ENCODE measurements around the gene SCN5A. TPM values are rescaled to one million over a fixed set of nuclear protein-coding genes. Genes with fewer than 3 reads are reported as not detected.
A peak's percentile ranks its signal among the peaks of the same experiment; 100 is the strongest.

The SCN5A gene
- total RNA-seq, 1 donor from 2014 or later, result 3.3 TPM

- FAIRE-seq, result no peak
- H3K36me3 Mint-ChIP-seq (ENCODE audit: low read depth, unreplicated experiment), result peaks cover 7% of the 10 kb centered on the region
- no peaks in the 10 kb centered on the region for H3K9me3 Mint-ChIP-seq (ENCODE audit: unreplicated experiment)
- no peak overlapping the region for H3K27ac Mint-ChIP-seq (ENCODE audit: unreplicated experiment)
- no peak overlapping the region for H3K9ac ChIP-seq (ENCODE audit: low read length)
- H3K4me3 Mint-ChIP-seq (ENCODE audit: unreplicated experiment), result no peak overlapping the region
- no peaks in the 10 kb centered on the region for H3K9me3 ChIP-seq (ENCODE audit: insufficient read depth, low read depth, low read length)
- no peaks in the 10 kb centered on the region for H4K20me1 ChIP-seq (ENCODE audit: insufficient read depth, low read length)
- peaks cover 9% of the 10 kb centered on the region for H3K36me3 ChIP-seq (ENCODE audit: insufficient read depth, low read length)
- H3K27ac ChIP-seq (ENCODE audit: low read depth, low read length), result no peak overlapping the region
- no peaks in the 10 kb centered on the region for H3K27me3 Mint-ChIP-seq (ENCODE audit: low read depth, unreplicated experiment)
- no peak overlapping the region for H2AFZ ChIP-seq (ENCODE audit: low read depth, low read length)
- peaks cover 10% of the 10 kb centered on the region for H3K4me1 Mint-ChIP-seq (ENCODE audit: low read depth, unreplicated experiment)
- DNase-seq (ENCODE audit: low read depth), result no peak
- H3K79me2 ChIP-seq (ENCODE audit: insufficient read depth, low read length), result no peaks in the 10 kb centered on the region
- no peak overlapping the region for H3K4me2 ChIP-seq (ENCODE audit: low read length)
- H3K4me1 ChIP-seq (ENCODE audit: insufficient read depth, low read length), result peaks cover 4% of the 10 kb centered on the region
- no peak for TF ChIP-seq EZH2 (IDR thresholded peaks at IDR 0.05; ENCODE audit: insufficient read depth, low read length)
- TF ChIP-seq, protein P1, sequence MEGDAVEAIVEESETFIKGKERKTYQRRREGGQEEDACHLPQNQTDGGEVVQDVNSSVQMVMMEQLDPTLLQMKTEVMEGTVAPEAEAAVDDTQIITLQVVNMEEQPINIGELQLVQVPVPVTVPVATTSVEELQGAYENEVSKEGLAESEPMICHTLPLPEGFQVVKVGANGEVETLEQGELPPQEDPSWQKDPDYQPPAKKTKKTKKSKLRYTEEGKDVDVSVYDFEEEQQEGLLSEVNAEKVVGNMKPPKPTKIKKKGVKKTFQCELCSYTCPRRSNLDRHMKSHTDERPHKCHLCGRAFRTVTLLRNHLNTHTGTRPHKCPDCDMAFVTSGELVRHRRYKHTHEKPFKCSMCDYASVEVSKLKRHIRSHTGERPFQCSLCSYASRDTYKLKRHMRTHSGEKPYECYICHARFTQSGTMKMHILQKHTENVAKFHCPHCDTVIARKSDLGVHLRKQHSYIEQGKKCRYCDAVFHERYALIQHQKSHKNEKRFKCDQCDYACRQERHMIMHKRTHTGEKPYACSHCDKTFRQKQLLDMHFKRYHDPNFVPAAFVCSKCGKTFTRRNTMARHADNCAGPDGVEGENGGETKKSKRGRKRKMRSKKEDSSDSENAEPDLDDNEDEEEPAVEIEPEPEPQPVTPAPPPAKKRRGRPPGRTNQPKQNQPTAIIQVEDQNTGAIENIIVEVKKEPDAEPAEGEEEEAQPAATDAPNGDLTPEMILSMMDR (IDR thresholded peaks at IDR 0.05; ENCODE audit: insufficient read depth, low read depth, low read length), result no peak
- no peak overlapping the region for H3K4me3 ChIP-seq (ENCODE audit: insufficient read depth, low read depth, low read length)
- no peaks in the 10 kb centered on the region for H3K27me3 ChIP-seq (ENCODE audit: insufficient read depth, low read length)
These were observed 121.0 kb downstream of the SCN5A start for GRCh38 chr3:38528457-38528856.

- FAIRE-seq, result no peak
- peaks cover 13% of the 10 kb centered on the region for H3K36me3 ChIP-seq (ENCODE audit: insufficient read depth, low read length)
- H3K27me3 ChIP-seq (ENCODE audit: insufficient read depth, low read length), result no peaks in the 10 kb centered on the region
- H3K79me2 ChIP-seq (ENCODE audit: insufficient read depth, low read length), result no peaks in the 10 kb centered on the region
- Mint-ChIP-seq H3K27me3 (ENCODE audit: low read depth, unreplicated experiment) (no peaks in the 10 kb centered on the region), H3K27ac (ENCODE audit: unreplicated experiment) (no peak overlapping the region), H3K36me3 (ENCODE audit: low read depth, unreplicated experiment) (peaks cover 7% of the 10 kb centered on the region), H3K4me3 (ENCODE audit: unreplicated experiment) (no peak overlapping the region), H3K4me1 (ENCODE audit: low read depth, unreplicated experiment) (peaks cover 10% of the 10 kb centered on the region), H3K9me3 (ENCODE audit: unreplicated experiment) (no peaks in the 10 kb centered on the region)
- no peak for DNase-seq (ENCODE audit: low read depth)
- no peak overlapping the region for H2AFZ ChIP-seq (ENCODE audit: low read depth, low read length)
- H3K9ac ChIP-seq (ENCODE audit: low read length), result no peak overlapping the region
- H3K4me2 ChIP-seq (ENCODE audit: low read length), result no peak overlapping the region
- no peak overlapping the region for H3K27ac ChIP-seq (ENCODE audit: low read depth, low read length)
- no peaks in the 10 kb centered on the region for H3K9me3 ChIP-seq (ENCODE audit: insufficient read depth, low read depth, low read length)
- no peak overlapping the region for H3K4me3 ChIP-seq (ENCODE audit: insufficient read depth, low read depth, low read length)
- peaks cover 4% of the 10 kb centered on the region for H3K4me1 ChIP-seq (ENCODE audit: insufficient read depth, low read length)
- TF ChIP-seq EZH2 (IDR thresholded peaks at IDR 0.05; ENCODE audit: insufficient read depth, low read length), result no peak
- TF ChIP-seq, protein P1 (IDR thresholded peaks at IDR 0.05; ENCODE audit: insufficient read depth, low read depth, low read length), result no peak
- H4K20me1 ChIP-seq (ENCODE audit: insufficient read depth, low read length), result peaks cover 4% of the 10 kb centered on the region
These were observed 122.7 kb downstream of the SCN5A start for GRCh38 chr3:38526792-38527191.

DNA sequence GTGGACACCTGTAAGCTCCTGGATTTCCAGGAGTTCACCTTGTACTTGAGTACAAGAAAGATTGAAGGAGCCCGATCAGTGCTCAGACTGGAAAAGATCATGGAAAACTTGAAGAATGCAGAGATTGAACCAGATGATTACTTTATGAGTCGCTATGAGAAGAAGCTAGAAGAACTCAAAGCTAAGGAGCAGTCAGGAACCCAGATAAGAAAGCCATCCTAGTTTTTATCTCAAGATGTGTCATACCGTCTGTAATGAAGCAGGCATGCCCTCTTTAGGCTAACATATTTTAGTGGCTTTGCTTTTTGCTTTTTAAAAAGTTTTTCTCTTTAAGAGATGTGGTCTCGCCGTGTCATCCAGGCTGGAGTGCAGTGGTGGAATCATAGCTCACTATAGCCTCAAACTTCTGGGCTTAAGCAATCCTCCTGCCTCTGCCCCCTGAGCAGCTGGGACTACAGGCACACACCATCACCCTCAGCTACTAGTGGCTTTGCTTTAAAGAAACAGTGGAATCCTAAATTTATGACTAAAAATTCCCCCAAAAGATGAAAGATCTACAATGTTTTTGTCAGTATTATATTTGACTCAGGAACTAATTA, 125.2 kb downstream of the SCN5A start:
- Mint-ChIP-seq H3K9me3 (ENCODE audit: unreplicated experiment) (no peaks in the 10 kb centered on the region), H3K27ac (ENCODE audit: unreplicated experiment) (peak overlapping the region; percentile 64), H3K4me1 (ENCODE audit: low read depth, unreplicated experiment) (peaks cover 10% of the 10 kb centered on the region), H3K4me3 (ENCODE audit: unreplicated experiment) (no peak overlapping the region), H3K27me3 (ENCODE audit: low read depth, unreplicated experiment) (no peaks in the 10 kb centered on the region), H3K36me3 (ENCODE audit: low read depth, unreplicated experiment) (peaks cover 5% of the 10 kb centered on the region)
- TF ChIP-seq, protein P1 (IDR thresholded peaks at IDR 0.05; ENCODE audit: insufficient read depth, low read depth, low read length), result no peak
- no peak for TF ChIP-seq EZH2 (IDR thresholded peaks at IDR 0.05; ENCODE audit: insufficient read depth, low read length)
- Histone ChIP-seq H3K4me1 (ENCODE audit: insufficient read depth, low read length) (peaks cover 4% of the 10 kb centered on the region), H3K27me3 (ENCODE audit: insufficient read depth, low read length) (no peaks in the 10 kb centered on the region), H3K4me3 (ENCODE audit: insufficient read depth, low read depth, low read length) (no peak overlapping the region), H2AFZ (ENCODE audit: low read depth, low read length) (no peak overlapping the region), H3K27ac (ENCODE audit: low read depth, low read length) (peak overlapping the region; percentile 40), H3K4me2 (ENCODE audit: low read length) (peak overlapping the region; percentile 9), H4K20me1 (ENCODE audit: insufficient read depth, low read length) (peaks cover 7% of the 10 kb centered on the region), H3K36me3 (ENCODE audit: insufficient read depth, low read length) (peaks cover 14% of the 10 kb centered on the region), H3K9ac (ENCODE audit: low read length) (no peak overlapping the region), H3K9me3 (ENCODE audit: insufficient read depth, low read depth, low read length) (no peaks in the 10 kb centered on the region), H3K79me2 (ENCODE audit: insufficient read depth, low read length) (no peaks in the 10 kb centered on the region)
- peak; percentile 46 for DNase-seq (ENCODE audit: low read depth)
- FAIRE-seq, result no peak
